Measurements from ENCODE around the gene KLF5. TPM values are rescaled to one million over a fixed set of nuclear protein-coding genes. Genes with fewer than 3 reads are reported as not detected.

KLF5 gene
- total and polyA plus RNA-seq, 10 donors: 0.74 to 5.4 (median 1.3) TPM

- H3K27me3 ChIP-seq (replicated peaks in 1 of 7): peaks cover 0 to 69% (median 10%) of the 10 kb centered on the region in 7 donors
- intact Hi-C loops (cut with DNase I; ENCODE audit: low total_unique reads): no loop called here
- no peaks in the 10 kb centered on the region for H3K9me3 ChIP-seq
- peaks cover 4 to 37% (median 22%) of the 10 kb centered on the region in 6 donors for H3K4me1 ChIP-seq
- H3K4me3 ChIP-seq: no peak overlapping the region
- H3K36me3 ChIP-seq: no peaks in the 10 kb centered on the region
- no peak for DNase-seq
- H3K27ac ChIP-seq: no peak overlapping the region
- TF ChIP-seq POLR2AphosphoS5 (IDR thresholded peaks at IDR 0.05): no peak
- TF ChIP-seq, protein P1, sequence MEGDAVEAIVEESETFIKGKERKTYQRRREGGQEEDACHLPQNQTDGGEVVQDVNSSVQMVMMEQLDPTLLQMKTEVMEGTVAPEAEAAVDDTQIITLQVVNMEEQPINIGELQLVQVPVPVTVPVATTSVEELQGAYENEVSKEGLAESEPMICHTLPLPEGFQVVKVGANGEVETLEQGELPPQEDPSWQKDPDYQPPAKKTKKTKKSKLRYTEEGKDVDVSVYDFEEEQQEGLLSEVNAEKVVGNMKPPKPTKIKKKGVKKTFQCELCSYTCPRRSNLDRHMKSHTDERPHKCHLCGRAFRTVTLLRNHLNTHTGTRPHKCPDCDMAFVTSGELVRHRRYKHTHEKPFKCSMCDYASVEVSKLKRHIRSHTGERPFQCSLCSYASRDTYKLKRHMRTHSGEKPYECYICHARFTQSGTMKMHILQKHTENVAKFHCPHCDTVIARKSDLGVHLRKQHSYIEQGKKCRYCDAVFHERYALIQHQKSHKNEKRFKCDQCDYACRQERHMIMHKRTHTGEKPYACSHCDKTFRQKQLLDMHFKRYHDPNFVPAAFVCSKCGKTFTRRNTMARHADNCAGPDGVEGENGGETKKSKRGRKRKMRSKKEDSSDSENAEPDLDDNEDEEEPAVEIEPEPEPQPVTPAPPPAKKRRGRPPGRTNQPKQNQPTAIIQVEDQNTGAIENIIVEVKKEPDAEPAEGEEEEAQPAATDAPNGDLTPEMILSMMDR (IDR thresholded peaks at IDR 0.05 in 8 of 11, conservative IDR thresholded peaks at IDR 0.05 in 3 of 11): no peak
- TF ChIP-seq POLR2A (IDR thresholded peaks at IDR 0.05): no peak
- 88 to 96% (median 94%) methylated on average over 4 of the region's 4 CpGs for WGBS, 5 donors
Measured at GRCh38 chr13:73056565-73056962, 2.2 kb upstream of the KLF5 start.

DNA sequence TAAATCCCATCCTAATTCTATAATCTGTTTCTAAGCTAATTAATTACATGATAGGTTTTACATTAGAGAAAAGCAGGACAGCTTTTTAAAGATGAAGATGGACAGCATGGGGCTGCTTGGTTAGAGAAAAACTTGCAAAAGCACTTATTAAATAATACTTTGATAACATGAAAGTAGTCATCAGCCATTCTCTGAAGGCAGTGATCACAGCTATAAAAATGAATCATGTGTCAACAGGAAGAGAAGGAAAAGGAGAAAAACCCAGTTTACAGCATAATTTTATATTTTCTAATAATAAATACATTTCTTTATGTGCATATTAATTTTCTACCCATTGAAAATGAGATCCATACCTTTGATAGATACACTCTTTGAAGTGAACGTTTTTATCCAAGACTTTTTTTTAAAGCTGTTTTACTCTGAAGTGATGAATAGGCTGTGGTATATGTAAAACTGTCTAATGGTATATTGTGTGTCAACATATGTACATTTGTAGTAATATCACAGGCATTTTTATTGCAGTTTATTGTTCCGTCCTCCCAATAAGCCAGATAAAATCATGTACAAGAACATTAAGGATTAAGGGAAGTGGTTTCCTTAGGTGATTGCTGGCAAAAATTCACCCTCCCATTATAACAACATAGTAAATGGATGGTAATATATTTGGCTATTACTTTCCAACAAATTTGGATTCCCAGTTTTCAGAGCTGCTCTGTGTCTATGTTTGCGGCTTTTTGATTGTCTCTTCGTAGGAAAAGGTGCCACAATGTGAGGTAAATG is 1.3 kb upstream of the KLF5 start:
- no peak for DNase-seq

GRCh38 chr13:73058064-73058313 is 816 bp upstream of the KLF5 start:
- no peak overlapping the region for H3K27ac ChIP-seq
- WGBS, 5 donors: 30 to 49% (median 38%) methylated on average over 6 of the region's 6 CpGs
- H3K4me1 ChIP-seq: peaks cover 4 to 38% (median 22%) of the 10 kb centered on the region in 6 donors
- DNase-seq: no peak
- H3K27me3 ChIP-seq (replicated peaks in 1 of 7): peaks cover 0 to 69% (median 10%) of the 10 kb centered on the region in 7 donors
- no peaks in the 10 kb centered on the region for H3K9me3 ChIP-seq
- peak overlapping the region in 4 of 8 donors; percentile 78 to 92 (median 80) for H3K4me3 ChIP-seq
- H3K36me3 ChIP-seq: peaks cover 0 to 11% (median 0%) of the 10 kb centered on the region in 6 donors
- TF ChIP-seq POLR2A (IDR thresholded peaks at IDR 0.05) (no peak), POLR2AphosphoS5 (IDR thresholded peaks at IDR 0.05) (no peak)
- TF ChIP-seq, protein P1 (IDR thresholded peaks at IDR 0.05 in 8 of 11, conservative IDR thresholded peaks at IDR 0.05 in 3 of 11): no peak
- intact Hi-C loops (cut with DNase I; ENCODE audit: low total_unique reads): no loop called here

More for the DNA sequence above, 1.3 kb upstream of the KLF5 start:
- Histone ChIP-seq H3K27me3 (replicated peaks in 1 of 7) (peaks cover 0 to 69% (median 10%) of the 10 kb centered on the region in 7 donors), H3K9me3 (no peaks in the 10 kb centered on the region), H3K36me3 (peaks cover 0 to 6% (median 0%) of the 10 kb centered on the region in 6 donors), H3K27ac (no peak overlapping the region), H3K4me1 (peaks cover 4 to 38% (median 22%) of the 10 kb centered on the region in 6 donors), H3K4me3 (peak overlapping the region in 1 of 8 donors; percentile 92)
- intact Hi-C loops (cut with DNase I; ENCODE audit: low total_unique reads): no loop called here
- WGBS, 5 donors: 88 to 91% (median 89%) methylated on average over 4 of the region's 4 CpGs
- TF ChIP-seq, protein P1 (IDR thresholded peaks at IDR 0.05 in 8 of 11, conservative IDR thresholded peaks at IDR 0.05 in 3 of 11): no peak
- TF ChIP-seq POLR2AphosphoS5 (IDR thresholded peaks at IDR 0.05): no peak
- no peak for TF ChIP-seq POLR2A (IDR thresholded peaks at IDR 0.05)

DNA sequence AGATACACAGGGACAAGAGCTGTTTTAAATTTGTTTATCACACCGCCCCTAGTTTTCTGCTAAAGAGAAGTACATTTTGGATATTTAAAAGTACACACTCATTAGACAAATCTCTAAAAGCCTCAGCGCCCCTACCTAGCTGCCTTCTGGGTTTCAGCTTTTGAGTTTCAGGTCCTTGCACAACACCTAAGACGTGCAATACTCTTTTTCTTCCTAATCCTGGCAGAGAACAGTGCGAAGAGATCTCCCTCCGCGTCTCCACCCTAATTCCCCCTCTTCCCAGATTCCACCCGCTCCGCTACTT is 421 bp upstream of the KLF5 start:
- Histone ChIP-seq H3K27me3 (replicated peaks in 1 of 7) (peaks cover 0 to 69% (median 10%) of the 10 kb centered on the region in 7 donors), H3K27ac (peak overlapping the region in 6 of 8 donors; percentile 69 to 86 (median 80)), H3K4me1 (peaks cover 4 to 38% (median 22%) of the 10 kb centered on the region in 6 donors), H3K4me3 (peak overlapping the region; percentile 76 to 92 (median 79)), H3K36me3 (peaks cover 0 to 11% (median 0%) of the 10 kb centered on the region in 6 donors), H3K9me3 (no peaks in the 10 kb centered on the region)
- no peak for DNase-seq
- WGBS, 5 donors: 2 to 3% (median 2%) methylated on average over 8 of the region's 8 CpGs
- intact Hi-C loops (cut with DNase I; ENCODE audit: low total_unique reads): no loop called here
- TF ChIP-seq, protein P1 (IDR thresholded peaks at IDR 0.05 in 8 of 11, conservative IDR thresholded peaks at IDR 0.05 in 3 of 11): no peak
- TF ChIP-seq POLR2AphosphoS5 (IDR thresholded peaks at IDR 0.05): no peak
- no peak for TF ChIP-seq POLR2A (IDR thresholded peaks at IDR 0.05)

Measured in spleen (tissue), 11 donors.